Measurements from ENCODE around the gene SLIT3.
"Not testable (repeated sequence)": the region's sequence is repeated elsewhere in the genome, so short reads cannot be mapped to it uniquely, and the experiment has no call there.

SLIT3 gene

DNA sequence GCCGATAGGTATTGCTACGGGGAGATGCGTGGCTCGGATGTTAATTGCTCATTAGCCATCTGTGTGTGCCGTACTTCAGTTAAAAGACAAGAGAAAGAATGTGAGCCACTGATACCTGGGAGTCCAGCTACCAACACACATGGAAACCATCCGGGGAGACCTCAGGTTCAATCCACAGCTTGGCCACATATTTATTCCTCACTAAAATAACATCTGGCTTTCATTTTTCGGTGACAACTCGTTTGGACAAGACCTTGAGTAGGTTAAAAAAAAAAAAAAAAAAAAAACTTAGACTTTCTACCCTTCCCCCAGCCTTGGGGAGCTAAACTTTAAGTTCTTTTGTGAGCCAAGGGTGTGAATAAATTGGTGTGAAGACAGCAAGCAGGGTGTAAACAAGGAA is 84.1 kb downstream of the SLIT3 start:
- no peak for DNase-seq

DNA sequence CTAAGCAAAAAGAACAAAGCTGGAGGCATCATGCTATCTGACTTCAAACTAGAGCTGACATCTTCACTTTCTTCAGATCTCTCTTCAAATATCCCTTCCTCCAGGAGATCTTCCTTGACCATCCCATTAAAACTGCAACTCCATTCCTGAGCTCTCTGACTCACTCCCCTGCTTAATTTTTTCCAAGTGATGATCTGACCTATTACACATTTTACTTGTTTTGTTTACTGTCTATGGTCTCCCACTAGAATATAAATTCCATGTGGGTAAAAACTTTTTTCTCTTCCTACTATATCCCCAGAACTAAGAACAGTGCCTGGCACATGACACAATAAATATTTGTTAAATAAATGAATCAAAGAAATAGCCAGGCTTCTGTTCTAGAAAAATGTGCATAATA is 87.5 kb downstream of the SLIT3 start:
- DNase-seq = no peak

DNA sequence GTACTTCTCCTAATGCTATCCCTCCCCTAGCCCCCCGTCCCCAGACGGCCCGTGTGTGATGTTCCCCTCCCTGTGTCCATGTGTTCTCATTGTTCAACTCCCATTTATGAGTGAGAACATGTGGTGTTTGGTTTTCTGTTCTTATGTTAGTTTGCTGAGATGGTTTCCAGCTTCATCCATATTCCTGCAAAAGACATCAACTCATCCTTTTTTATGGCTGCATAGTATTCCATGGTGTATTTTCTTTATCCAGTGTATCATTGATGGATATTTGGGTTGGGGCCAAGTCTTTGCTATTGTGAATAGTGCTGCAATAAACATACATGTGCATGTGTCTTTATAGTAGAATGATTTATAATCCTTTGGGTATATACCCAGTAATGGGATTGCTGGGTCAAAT is 89.2 kb downstream of the SLIT3 start:
- not testable (repeated sequence) for DNase-seq

DNA sequence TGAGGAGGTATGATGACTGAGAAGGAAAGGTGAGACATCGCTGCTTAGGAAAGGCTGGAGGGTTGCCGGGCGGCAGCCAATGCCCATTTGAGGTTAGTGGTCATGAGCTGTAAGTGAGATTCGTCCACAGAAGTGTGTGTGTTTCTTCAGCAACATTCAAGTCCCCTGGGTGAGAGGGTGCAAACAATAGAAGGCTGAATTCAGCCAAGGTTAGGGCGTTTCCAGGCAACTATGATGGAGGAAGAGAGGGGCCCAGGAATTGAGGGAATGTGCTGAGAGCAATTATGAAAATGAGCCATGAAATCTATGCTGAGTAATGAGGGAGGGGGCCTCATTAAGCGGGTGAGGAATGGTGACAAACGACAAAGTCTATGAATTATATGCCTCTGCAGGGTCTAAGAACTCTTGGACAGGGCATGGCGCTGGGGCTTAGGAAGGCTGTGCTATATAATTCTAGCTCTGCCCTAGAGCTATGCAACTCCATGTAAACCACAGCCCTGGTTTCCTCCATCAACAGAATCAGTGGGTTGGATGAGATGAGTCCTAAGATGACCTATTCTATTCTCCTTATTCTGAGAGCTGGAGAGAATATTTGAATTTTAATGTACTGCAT is 96.0 kb downstream of the SLIT3 start:
- no peak for DNase-seq

DNA sequence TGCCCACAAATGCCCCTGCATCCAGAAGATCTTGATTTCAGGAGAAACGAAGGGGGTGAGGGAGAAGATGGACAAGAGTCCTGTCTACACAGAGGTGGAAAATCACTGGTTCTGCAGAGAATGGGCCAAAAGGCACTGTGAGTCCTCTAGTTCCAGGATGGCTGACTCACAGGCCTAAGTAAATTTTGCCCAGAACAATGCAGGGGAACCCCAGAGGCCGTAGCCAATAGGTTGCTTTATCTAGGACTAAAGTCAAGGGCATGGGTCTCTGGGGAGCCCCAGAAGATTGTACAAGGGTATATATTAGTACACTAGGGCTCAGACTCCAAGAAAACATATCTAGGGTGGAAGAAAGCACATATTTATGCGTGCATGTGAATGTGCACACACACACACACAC is 98.0 kb downstream of the SLIT3 start:
- DNase-seq = no peak

DNA sequence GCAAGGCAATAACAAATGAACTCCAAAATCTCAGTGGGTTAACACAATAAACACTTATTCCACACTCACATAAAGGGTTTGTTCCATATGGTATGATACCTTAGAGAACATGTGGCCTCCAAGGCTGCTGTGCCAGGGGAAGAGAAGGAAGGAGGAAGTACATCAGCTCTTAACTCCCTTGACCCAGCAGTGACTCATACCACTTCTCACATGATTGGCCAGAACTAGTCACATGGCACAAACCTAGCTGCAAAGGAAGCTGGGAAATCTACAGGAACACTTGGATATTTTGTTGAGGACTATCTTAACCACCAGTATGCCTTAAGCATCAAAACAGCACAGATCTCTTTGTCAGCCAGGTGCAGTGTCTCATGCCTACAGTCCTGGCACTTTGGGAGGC is 99.3 kb downstream of the SLIT3 start:
- DNase-seq = no peak

DNA sequence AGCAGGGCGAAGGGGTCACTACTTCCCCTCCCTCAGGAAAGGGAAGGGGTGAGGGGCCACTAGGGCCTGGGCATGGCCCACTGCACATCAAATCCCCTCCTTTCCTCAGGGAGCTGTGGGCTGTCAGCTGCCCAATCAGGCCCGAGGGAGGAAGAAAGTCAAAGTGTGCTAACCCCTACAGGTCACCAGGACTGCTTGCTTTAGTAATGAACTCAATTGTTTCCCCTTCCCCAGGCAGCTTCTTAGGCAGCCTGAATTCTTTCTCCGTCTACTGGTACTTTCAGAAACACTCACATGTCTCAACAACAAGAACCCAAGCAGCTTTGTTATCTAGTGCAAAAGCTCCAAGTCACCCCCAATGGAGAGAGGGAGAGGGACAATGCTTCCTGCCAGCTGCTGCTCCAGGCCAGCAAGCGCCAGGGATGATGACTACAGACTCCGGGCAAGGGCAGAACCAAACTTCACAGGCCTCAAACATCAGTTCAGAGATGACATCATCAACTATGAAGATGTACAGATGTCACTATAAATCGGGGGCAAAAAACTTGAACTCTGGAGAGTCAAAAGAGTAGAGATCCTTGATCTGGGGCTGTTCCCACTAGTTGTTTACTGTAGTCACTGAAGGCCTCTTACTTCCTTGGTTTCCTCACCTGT is 100.7 kb downstream of the SLIT3 start:
- DNase-seq = no peak

DNA sequence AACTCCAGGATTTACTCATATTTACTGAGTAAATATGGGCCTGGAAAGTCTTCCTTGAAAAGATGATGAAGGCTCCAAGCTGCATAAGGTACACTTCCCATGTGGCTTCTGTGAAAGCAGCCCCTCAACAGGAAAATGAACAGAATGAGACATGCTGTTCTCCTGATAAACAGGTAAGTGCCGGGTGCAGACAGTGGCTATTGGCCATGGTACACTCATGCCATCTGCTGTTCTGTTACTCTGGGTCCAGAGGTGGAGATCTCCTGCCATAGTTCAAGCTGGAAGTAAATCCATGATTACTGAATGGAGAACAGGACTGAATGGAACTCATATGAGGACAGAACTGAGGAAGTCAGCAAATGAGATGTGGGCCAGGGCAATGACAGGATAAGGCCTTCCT is 103.6 kb downstream of the SLIT3 start:
- no peak for DNase-seq

DNA sequence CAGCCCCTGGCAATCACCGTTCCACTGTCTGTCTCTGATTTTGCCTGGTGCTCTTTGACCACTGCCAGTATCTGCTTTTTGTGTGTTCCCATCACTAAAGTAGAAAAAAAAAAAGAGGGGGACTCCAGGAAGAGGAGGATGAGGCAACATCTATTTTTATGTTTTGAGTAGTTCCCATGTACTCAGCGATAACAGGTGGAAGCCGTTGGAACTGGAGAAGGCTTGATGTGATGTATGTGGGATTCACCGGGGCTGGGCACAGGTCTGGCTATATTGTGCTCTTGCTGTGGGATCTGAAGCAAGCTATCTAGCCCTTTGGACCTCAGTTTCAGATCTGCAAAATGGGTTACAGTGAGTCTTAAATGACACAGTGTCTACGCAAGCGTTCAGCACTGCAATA is 104.9 kb downstream of the SLIT3 start:
- DNase-seq = no peak

DNA sequence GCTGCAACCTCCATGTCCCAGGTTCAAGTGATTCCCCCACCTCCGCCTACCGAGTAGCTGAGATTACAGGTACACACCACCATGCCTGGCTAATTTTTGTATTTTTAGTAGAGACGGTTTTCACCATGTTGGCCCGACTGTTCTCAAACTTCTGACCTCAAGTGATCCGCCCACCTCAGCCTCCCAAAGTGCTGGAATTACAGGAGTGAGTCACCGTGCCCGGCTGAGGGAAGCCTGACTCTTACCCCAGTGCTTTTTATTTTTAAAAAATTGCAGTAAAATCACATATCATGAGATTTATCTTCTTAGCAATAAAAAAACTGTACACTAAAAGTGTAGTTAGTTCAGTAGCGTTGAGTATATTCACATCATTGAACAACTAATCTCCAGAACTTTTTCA is 105.3 kb downstream of the SLIT3 start:
- no peak for DNase-seq

DNA sequence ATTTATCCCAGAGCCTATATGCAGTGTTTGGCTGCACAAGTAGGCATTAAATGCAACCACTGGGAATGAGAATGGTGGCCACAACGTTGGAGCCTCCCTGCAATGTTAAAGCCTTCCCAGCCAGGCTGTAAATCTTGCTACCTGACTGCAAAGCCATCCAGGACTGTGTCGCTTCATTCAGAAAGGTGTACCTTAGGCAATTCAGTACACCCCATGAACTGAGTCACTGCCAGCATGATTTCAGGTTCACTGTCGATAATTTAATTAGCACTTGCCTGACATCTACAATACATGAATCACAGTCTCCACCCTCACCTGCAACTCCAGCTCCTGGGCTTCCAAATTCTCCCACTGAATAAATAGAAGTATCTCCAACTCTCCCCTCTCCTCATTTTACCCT is 108.4 kb downstream of the SLIT3 start:
- DNase-seq = no peak

DNA sequence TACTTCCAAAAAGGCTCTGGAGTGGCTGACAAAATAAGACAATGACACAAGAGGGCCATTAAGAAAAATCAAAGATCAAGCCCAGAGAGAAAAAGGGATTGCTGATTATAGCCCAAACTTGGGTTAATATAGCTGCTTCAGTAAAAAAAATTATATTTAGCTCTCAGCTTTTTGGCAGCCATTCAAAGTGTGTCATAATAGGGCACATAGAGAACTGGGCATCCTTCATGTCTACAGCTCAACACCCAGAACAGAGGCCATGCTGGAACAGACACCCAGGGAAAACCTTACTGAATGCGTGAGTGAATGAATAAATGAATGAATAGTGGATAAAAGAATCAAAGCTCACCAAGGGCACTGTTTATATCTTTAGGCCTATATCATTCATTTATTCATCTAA is 110.1 kb downstream of the SLIT3 start:
- DNase-seq = no peak

DNA sequence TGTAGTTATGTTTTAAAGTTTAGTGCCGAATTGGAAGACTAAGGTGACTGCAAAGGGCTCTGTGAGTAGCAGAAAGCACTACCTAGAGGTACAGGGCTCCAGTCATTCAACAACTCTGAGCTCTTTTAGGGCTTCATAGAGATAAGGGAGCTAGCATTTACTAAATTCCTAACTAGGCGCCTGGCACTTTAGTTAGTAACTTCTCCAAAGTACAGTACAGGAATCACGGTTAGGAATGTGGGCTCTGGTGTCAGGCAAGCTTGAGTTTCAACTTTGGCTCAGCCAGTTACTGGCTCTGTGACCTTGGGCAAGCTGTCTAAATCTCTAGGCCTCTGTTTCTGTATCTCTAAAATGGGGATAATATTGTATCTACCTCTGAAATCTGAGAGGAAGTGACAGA is 115.3 kb downstream of the SLIT3 start:
- DNase-seq = no peak

DNA sequence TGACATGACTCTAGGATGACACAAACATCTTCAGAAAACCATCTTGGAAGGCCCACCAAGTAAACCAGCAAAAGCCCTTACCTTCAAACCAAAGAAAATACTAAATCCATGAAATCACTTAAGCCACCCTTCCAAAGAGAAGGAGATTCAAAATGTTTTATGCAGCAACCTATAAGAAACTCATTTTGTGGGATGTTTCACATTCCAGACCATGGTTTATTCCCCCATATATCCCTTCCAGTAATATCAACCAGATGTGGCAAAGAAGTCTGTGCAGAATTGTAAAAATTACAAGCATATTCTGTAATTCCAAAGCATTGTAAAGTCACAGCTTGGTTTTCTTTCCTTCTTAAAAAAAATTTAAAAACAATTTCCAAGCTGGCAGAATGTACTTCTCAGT is 117.4 kb downstream of the SLIT3 start:
- no peak for DNase-seq

DNA sequence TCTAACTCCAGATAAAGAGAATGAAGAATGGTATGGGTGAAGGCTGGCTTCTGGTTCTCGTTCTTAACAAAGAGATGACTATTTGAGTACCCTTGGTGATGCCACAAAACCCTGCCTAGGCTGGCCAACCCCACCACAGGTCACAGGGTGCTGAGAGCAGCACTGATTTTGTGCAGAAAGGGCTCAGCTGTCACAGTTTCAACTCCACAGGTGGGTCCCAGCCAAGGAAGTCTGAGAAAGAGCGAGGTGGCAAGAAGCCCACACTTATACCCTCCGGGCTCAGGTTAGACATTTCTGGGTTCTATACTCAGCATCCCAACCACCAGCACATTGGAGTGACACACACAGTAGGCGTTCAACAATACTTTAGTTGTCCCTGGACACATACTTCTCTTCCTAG is 118.1 kb downstream of the SLIT3 start:
- DNase-seq = no peak

DNA sequence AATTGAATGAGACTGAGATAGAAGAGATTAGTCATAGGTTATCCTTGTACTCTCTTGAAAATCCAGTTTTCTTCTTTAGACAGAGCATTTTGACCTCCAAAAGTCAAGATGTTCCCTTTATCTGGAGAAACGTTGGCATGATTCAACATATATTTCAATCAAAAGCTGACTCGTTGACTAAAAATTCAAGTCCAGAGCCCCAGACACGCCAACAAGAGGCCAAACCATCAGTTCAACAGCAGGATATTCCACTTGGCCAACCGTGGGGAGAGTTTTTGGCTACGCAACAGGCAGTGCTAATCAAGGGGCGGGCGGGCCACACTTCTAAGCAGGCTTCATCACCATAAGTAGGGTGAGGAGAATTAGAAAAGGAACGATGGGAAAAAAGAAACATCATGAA is 119.1 kb downstream of the SLIT3 start:
- DNase-seq = no peak

DNA sequence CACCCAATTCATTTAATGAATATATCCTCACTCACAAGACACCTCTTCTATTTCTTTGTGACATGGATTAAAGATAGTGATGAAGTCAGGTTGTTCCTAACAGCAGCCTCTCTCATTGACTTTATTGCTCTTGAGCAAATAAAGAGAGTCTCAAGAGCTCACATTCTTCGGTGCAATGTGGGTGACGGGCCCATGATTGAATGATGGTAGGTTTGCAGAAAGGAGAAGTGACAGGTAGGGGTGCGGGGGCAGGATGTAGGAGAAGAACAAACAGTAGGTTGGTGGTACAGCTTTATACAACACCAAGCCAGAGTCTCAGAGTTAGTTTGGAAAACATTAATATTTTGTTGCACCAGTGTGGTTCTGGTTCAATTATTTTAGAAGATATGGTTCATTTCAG is 122.2 kb downstream of the SLIT3 start:
- no peak for DNase-seq

DNA sequence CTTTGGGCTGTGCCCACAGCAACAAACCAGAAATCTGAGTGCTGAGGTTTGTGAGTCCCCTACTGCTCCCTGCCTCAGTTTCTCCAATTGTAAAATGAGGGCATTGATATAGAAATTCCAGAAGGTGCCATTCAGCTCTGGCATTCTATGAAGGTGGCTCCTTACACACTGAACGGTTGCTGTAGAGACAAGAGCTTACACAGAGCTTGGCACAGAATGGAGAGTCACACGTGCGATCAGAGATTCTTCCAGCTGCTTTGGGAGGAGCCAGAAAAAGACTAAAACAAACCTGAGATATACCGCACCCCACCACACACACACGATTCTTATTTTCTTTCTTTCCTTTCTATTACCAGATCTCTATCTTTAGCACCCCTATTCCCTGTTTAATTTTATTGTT is 122.7 kb downstream of the SLIT3 start:
- no peak for DNase-seq

DNA sequence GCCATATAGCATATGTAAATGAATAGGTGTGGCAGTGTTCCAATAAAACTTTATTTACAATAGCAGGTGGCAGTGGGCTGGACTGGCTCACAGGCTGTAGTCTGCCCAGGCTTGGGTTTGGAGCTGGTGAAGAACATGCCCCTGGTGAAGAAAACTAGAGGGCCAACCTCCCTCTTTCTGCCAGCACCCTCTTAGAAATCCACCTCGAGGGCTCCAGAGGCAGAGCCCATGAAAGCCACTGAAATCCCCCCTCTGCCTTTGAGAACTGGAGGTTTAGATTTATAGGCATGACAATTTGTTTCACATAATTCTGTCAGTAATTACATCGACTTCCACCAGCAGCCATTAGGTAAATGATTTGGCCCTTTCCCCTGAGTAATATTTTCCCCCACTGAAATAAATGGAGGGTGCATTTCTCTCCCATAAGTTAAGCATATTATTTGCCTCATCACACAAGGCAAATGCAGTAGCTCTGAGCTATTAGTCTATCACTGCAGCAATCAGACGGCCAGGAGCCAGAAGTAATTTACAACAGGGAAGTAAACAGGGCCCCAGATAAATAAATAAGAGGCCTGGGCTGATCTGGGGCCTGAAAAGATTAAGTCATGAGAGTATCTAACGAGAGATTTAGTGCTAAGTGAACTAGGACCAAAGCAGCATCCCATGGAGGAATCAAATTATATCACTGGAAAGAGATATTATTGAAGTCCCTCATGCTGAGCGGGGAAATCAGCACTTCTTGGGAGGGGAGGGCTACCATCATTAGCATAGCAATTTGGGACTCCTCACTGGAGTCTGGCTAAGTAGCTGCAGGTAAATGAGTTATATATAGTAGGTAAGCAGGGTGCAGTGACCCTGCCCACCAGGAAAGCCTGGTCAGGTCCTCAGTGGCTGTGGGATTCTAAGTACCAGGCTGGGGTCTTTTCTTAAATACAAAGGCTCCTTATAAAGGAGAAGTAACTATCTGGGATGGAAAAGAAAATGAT is 123.9 kb downstream of the SLIT3 start:
- DNase-seq = no peak

DNA sequence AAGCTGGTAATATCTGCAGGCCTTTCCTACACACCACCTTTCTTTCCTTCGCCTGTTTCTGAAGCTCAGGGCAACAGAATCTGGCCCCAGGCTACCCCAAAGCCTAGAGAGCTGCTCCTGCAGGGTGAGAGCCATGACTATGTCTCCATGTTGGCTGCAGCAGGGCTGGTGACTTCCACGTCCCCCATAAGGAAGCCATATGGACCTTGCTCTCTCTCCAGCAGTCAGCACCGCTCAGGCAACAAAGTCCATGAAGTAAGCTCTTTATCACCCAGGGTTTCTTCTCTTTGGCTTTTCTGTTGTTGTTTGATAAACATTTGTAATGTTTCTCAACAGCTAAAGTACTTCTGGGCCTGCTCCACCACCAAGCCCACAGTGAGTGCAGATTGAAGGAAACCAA is 125.2 kb downstream of the SLIT3 start:
- no peak for DNase-seq

DNA sequence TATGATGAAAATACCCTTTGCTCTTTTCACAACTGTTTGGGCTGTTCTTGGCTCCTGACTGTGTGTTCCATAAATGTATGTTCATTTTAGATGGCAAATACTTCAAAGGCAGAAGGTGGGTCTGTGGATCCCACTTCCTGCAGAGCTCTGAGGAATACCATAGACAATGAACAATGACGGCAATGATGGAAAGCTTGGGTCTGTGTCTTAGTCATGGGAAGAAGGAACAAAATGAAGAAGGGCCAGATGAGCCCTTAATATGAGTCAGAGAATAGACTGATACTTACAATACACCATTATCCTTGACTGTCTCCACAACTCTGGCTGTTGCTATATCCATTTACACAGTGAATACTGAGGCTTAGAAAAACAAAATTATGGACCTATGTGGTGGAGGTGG is 126.0 kb downstream of the SLIT3 start:
- DNase-seq = no peak

DNA sequence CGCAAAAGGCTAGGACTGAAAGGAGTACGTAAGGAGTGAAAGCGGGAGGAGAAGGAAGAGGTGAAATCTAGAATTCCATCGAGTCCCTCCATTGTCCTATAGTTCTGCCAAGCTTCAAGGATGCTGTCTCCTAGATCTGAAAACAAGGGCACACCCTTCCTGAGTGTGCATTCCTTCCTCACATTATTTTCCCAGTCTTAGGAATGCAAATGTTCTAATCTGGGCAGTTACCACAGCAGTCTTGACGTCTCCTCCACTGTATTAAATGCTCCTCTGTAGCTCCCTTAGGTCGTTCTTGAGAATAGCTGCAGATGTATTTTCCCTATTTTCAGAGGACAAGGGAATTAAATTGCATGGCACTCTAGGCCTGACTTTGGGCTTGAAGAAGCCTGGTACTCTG is 127.6 kb downstream of the SLIT3 start:
- DNase-seq = no peak

DNA sequence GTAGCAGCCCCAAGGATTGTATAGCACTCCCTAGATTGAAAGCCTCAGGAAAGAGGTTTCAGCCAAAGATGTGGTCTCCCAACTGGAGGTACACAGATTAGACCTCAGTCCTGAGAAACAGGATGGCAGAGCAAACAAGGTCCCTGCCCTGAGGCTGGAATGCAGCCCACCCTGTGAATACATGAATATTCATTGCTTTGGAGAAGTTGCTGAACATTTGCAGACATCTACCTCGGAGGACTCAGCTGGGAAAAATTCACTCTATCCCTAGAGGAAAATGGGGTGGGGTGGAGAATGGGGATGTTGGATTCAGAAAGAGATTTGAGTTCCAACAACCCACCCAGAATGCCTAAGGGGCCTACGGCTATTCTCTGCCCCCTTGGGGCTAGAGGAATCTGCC is 129.4 kb downstream of the SLIT3 start:
- DNase-seq = no peak

DNA sequence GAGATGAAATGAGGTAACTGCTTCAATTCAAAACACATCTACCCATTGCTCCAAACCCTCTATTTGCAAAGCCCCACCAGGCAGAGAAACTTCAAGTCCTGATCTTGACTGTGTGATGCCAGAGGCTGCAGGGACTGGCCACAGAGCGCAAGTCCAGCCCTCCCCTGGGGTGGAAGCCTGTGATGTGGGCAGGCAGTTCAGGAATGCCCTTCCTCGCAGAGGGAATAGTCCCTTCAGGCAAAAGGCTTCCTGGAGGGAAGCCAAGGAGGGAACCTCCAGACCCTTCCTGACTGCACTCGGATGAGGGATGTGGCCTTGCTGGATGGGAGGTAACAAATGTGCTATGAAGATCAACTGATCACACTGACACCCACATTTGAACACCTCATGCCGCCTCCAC is 131.2 kb downstream of the SLIT3 start:
- DNase-seq = no peak
